ENCODE measurements around the gene USP28. TPM values are rescaled to one million over a fixed set of nuclear protein-coding genes. Genes with fewer than 3 reads are reported as not detected.
"Not testable (repeated sequence)": the region's sequence is repeated elsewhere in the genome, so short reads cannot be mapped to it uniquely, and the experiment has no call there.

Gene USP28
- polyA plus RNA-seq, 3 donors = 43.9 to 50.8 (median 49.8) TPM

GRCh38 chr11:113884361-113884836, 9.0 kb upstream of the USP28 start:
- no peak for DNase-seq (ENCODE audit: extremely low read depth in 1 of 11, low read depth in 9 of 11, low spot score in 4 of 11)

- DNase-seq (ENCODE audit: extremely low read depth in 1 of 11, low read depth in 9 of 11, low spot score in 4 of 11) = no peak
Measured at GRCh38 chr11:113881856-113882255, 6.5 kb upstream of the USP28 start.

GRCh38 chr11:113880971-113881370, 5.6 kb upstream of the USP28 start:
- DNase-seq (ENCODE audit: extremely low read depth in 1 of 11, low read depth in 9 of 11, low spot score in 4 of 11) = no peak

GRCh38 chr11:113879446-113879845, 4.1 kb upstream of the USP28 start:
- DNase-seq (ENCODE audit: extremely low read depth in 1 of 11, low read depth in 9 of 11, low spot score in 4 of 11) = not testable (repeated sequence)

- no peak for DNase-seq (ENCODE audit: extremely low read depth in 1 of 11, low read depth in 9 of 11, low spot score in 4 of 11)
Measured at GRCh38 chr11:113877670-113878055, 2.3 kb upstream of the USP28 start.

- DNase-seq (ENCODE audit: extremely low read depth in 1 of 11, low read depth in 9 of 11, low spot score in 4 of 11) = no peak
Measured at GRCh38 chr11:113876798-113877669, 1.7 kb upstream of the USP28 start.

GRCh38 chr11:113876074-113876797, 864 bp upstream of the USP28 start:
- no peak for DNase-seq (ENCODE audit: extremely low read depth in 1 of 11, low read depth in 9 of 11, low spot score in 4 of 11)

- DNase-seq (ENCODE audit: extremely low read depth in 1 of 11, low read depth in 9 of 11, low spot score in 4 of 11) = peak in 3 of 11 donors; percentile 23 to 34 (median 28)
Measured at GRCh38 chr11:113874581-113875233, 665 bp downstream of the USP28 start.

- DNase-seq (ENCODE audit: extremely low read depth in 1 of 11, low read depth in 9 of 11, low spot score in 4 of 11) = no peak
Measured at GRCh38 chr11:113874096-113874495, 1.3 kb downstream of the USP28 start.

GRCh38 chr11:113873236-113873626, 2.1 kb downstream of the USP28 start:
- DNase-seq (ENCODE audit: extremely low read depth in 1 of 11, low read depth in 9 of 11, low spot score in 4 of 11) = no peak

GRCh38 chr11:113871336-113871735, 4.0 kb downstream of the USP28 start:
- DNase-seq (ENCODE audit: extremely low read depth in 1 of 11, low read depth in 9 of 11, low spot score in 4 of 11) = no peak

GRCh38 chr11:113867843-113868503, 7.4 kb downstream of the USP28 start:
- no peak for DNase-seq (ENCODE audit: extremely low read depth in 1 of 11, low read depth in 9 of 11, low spot score in 4 of 11)

- no peak for DNase-seq (ENCODE audit: extremely low read depth in 1 of 11, low read depth in 9 of 11, low spot score in 4 of 11)
Measured at GRCh38 chr11:113865873-113866272, 9.5 kb downstream of the USP28 start.

GRCh38 chr11:113864410-113864809, 11.0 kb downstream of the USP28 start:
- DNase-seq (ENCODE audit: extremely low read depth in 1 of 11, low read depth in 9 of 11, low spot score in 4 of 11) = no peak

- DNase-seq (ENCODE audit: extremely low read depth in 1 of 11, low read depth in 9 of 11, low spot score in 4 of 11) = no peak
Measured at GRCh38 chr11:113862435-113862834, 12.9 kb downstream of the USP28 start.

- DNase-seq (ENCODE audit: extremely low read depth in 1 of 11, low read depth in 9 of 11, low spot score in 4 of 11) = no peak
Measured at GRCh38 chr11:113859665-113860064, 15.7 kb downstream of the USP28 start.

GRCh38 chr11:113856966-113857759, 18.2 kb downstream of the USP28 start:
- DNase-seq (ENCODE audit: extremely low read depth in 1 of 11, low read depth in 9 of 11, low spot score in 4 of 11) = no peak

- no peak for DNase-seq (ENCODE audit: extremely low read depth in 1 of 11, low read depth in 9 of 11, low spot score in 4 of 11)
Measured at GRCh38 chr11:113855803-113856202, 19.6 kb downstream of the USP28 start.

Measured in renal cortex interstitium (tissue), 11 donors.